IPS-15b (cell line): ENCODE measurements around the gene PTGER1.
"Not testable (repeated sequence)": the region's sequence is repeated elsewhere in the genome, so short reads cannot be mapped to it uniquely, and the experiment has no call there.

ENCODE experiments used
- H3K27me3 ChIP-seq: one replicate; pipeline ENCODE4 v1.6.1; 2013; ENCODE audit warnings: low read length; ENCODE audit not compliant: control insufficient read depth, insufficient read depth
- H3K36me3 ChIP-seq: one replicate; pipeline ENCODE4 v1.6.1; 2013; ENCODE audit warnings: low read length; ENCODE audit not compliant: control insufficient read depth, insufficient read depth
- H3K4me1 ChIP-seq: one replicate; pipeline ENCODE4 v1.6.1; 2013; ENCODE audit warnings: mild to moderate bottlenecking, low read length; ENCODE audit not compliant: control insufficient read depth, insufficient read depth
- H3K4me3 ChIP-seq: one replicate; pipeline ENCODE4 v1.5.1; 2013; ENCODE audit warnings: low read depth, low read length
- H3K9ac ChIP-seq: one replicate; pipeline ENCODE4 v1.6.1; 2013; ENCODE audit warnings: low read depth, mild to moderate bottlenecking, low read length
- H3K9me3 ChIP-seq: one replicate; pipeline ENCODE4 v1.6.1; 2013; ENCODE audit warnings: mild to moderate bottlenecking, low read length; ENCODE audit not compliant: control insufficient read depth, insufficient read depth

The PTGER1 gene

GRCh38 chr19:14512406-14512961 is 37.3 kb upstream of the PTGER1 start:
- Histone ChIP-seq H3K4me3 (no peak overlapping the region), H3K36me3 (peaks cover 22% of the 10 kb centered on the region), H3K4me1 (no peaks in the 10 kb centered on the region), H3K27me3 (no peaks in the 10 kb centered on the region), H3K9ac (no peak overlapping the region), H3K9me3 (no peaks in the 10 kb centered on the region)

- H3K36me3 ChIP-seq = peaks cover 15% of the 10 kb centered on the region
- H3K4me1 ChIP-seq = no peaks in the 10 kb centered on the region
- no peaks in the 10 kb centered on the region for H3K27me3 ChIP-seq
- no peak overlapping the region for H3K4me3 ChIP-seq
- no peak overlapping the region for H3K9ac ChIP-seq
- H3K9me3 ChIP-seq = no peaks in the 10 kb centered on the region
These were observed 36.1 kb upstream of the PTGER1 start for GRCh38 chr19:14511229-14511593.

- H3K36me3 ChIP-seq = peaks cover 10% of the 10 kb centered on the region
- H3K27me3 ChIP-seq = no peaks in the 10 kb centered on the region
- no peaks in the 10 kb centered on the region for H3K4me1 ChIP-seq
- H3K9ac ChIP-seq = no peak overlapping the region
- no peaks in the 10 kb centered on the region for H3K9me3 ChIP-seq
- H3K4me3 ChIP-seq = no peak overlapping the region
These were observed 35.4 kb upstream of the PTGER1 start for GRCh38 chr19:14510311-14511228.

- H3K4me3 ChIP-seq = no peak overlapping the region
- no peaks in the 10 kb centered on the region for H3K36me3 ChIP-seq
- H3K27me3 ChIP-seq = no peaks in the 10 kb centered on the region
- no peaks in the 10 kb centered on the region for H3K4me1 ChIP-seq
- no peak overlapping the region for H3K9ac ChIP-seq
- no peaks in the 10 kb centered on the region for H3K9me3 ChIP-seq
These were observed 32.8 kb upstream of the PTGER1 start for GRCh38 chr19:14507704-14508542.

GRCh38 chr19:14505488-14506239 is 30.5 kb upstream of the PTGER1 start:
- no peaks in the 10 kb centered on the region for H3K36me3 ChIP-seq
- H3K4me3 ChIP-seq = no peak overlapping the region
- H3K9ac ChIP-seq = peak overlapping the region; percentile 16
- no peaks in the 10 kb centered on the region for H3K4me1 ChIP-seq
- no peaks in the 10 kb centered on the region for H3K9me3 ChIP-seq
- H3K27me3 ChIP-seq = no peaks in the 10 kb centered on the region

GRCh38 chr19:14504575-14504974 is 29.4 kb upstream of the PTGER1 start:
- H3K9ac ChIP-seq, H3K27me3 ChIP-seq, H3K9me3 ChIP-seq, H3K4me3 ChIP-seq, H3K4me1 ChIP-seq, H3K36me3 ChIP-seq: not testable (repeated sequence)

GRCh38 chr19:14503285-14503684 is 28.1 kb upstream of the PTGER1 start:
- Histone ChIP-seq H3K4me1 (no peaks in the 10 kb centered on the region), H3K4me3 (no peak overlapping the region), H3K9ac (no peak overlapping the region), H3K27me3 (no peaks in the 10 kb centered on the region), H3K36me3 (no peaks in the 10 kb centered on the region), H3K9me3 (no peaks in the 10 kb centered on the region)

- no peaks in the 10 kb centered on the region for H3K27me3 ChIP-seq
- no peak overlapping the region for H3K4me3 ChIP-seq
- no peaks in the 10 kb centered on the region for H3K9me3 ChIP-seq
- H3K9ac ChIP-seq = no peak overlapping the region
- H3K4me1 ChIP-seq = no peaks in the 10 kb centered on the region
- no peaks in the 10 kb centered on the region for H3K36me3 ChIP-seq
These were observed 27.4 kb upstream of the PTGER1 start for GRCh38 chr19:14502334-14503092.

GRCh38 chr19:14497228-14497921 is 22.2 kb upstream of the PTGER1 start:
- no peaks in the 10 kb centered on the region for H3K27me3 ChIP-seq
- no peak overlapping the region for H3K4me3 ChIP-seq
- no peak overlapping the region for H3K9ac ChIP-seq
- peaks cover under 1% of the 10 kb centered on the region for H3K36me3 ChIP-seq
- peaks cover 5% of the 10 kb centered on the region for H3K4me1 ChIP-seq
- H3K9me3 ChIP-seq = no peaks in the 10 kb centered on the region

- H3K36me3 ChIP-seq = peaks cover 4% of the 10 kb centered on the region
- no peaks in the 10 kb centered on the region for H3K9me3 ChIP-seq
- H3K27me3 ChIP-seq = no peaks in the 10 kb centered on the region
- H3K4me1 ChIP-seq = peaks cover 5% of the 10 kb centered on the region
- H3K4me3 ChIP-seq = peak overlapping the region; percentile 38
- no peak overlapping the region for H3K9ac ChIP-seq
These were observed 21.7 kb upstream of the PTGER1 start for GRCh38 chr19:14496834-14497227.
